GM06990 (cell line): Measurements from ENCODE around the gene PCED1A.

ENCODE experiments used
- DNase-seq: peaks from one replicate; pipeline ENCODE4 v3.0.0-alpha.2; 2011; ENCODE audit not compliant: insufficient read length; ENCODE audit errors: extremely low read depth
- H3K27me3 ChIP-seq: replicated peaks from 2 replicates; pipeline ENCODE4 v1.6.0; 2011; ENCODE audit warnings: low read length; ENCODE audit not compliant: control insufficient read depth, insufficient read depth
- H3K36me3 ChIP-seq: 2 replicates; pipeline ENCODE4 v1.5.1; 2011; ENCODE audit warnings: low read length; ENCODE audit not compliant: control insufficient read depth, insufficient read depth
- H3K4me3 ChIP-seq: replicated peaks from 2 replicates; pipeline ENCODE4 v1.5.1; 2011; ENCODE audit warnings: low read depth, mild to moderate bottlenecking, control low read depth, low read length
- TF ChIP-seq, protein P1 (sequence below): IDR thresholded peaks from 2 replicates; pipeline ENCODE4 v1.5.1; 2011; ENCODE audit warnings: low read length, control low read depth, mild to moderate bottlenecking, inconsistent platforms; ENCODE audit not compliant: insufficient read depth, poor library complexity, severe bottlenecking

PCED1A gene, protein sequence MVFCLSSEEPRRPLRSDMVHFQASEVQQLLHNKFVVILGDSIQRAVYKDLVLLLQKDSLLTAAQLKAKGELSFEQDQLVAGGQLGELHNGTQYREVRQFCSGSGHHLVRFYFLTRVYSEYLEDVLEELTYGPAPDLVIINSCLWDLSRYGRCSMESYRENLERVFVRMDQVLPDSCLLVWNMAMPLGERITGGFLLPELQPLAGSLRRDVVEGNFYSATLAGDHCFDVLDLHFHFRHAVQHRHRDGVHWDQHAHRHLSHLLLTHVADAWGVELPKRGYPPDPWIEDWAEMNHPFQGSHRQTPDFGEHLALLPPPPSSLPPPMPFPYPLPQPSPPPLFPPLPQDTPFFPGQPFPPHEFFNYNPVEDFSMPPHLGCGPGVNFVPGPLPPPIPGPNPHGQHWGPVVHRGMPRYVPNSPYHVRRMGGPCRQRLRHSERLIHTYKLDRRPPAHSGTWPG

DNA sequence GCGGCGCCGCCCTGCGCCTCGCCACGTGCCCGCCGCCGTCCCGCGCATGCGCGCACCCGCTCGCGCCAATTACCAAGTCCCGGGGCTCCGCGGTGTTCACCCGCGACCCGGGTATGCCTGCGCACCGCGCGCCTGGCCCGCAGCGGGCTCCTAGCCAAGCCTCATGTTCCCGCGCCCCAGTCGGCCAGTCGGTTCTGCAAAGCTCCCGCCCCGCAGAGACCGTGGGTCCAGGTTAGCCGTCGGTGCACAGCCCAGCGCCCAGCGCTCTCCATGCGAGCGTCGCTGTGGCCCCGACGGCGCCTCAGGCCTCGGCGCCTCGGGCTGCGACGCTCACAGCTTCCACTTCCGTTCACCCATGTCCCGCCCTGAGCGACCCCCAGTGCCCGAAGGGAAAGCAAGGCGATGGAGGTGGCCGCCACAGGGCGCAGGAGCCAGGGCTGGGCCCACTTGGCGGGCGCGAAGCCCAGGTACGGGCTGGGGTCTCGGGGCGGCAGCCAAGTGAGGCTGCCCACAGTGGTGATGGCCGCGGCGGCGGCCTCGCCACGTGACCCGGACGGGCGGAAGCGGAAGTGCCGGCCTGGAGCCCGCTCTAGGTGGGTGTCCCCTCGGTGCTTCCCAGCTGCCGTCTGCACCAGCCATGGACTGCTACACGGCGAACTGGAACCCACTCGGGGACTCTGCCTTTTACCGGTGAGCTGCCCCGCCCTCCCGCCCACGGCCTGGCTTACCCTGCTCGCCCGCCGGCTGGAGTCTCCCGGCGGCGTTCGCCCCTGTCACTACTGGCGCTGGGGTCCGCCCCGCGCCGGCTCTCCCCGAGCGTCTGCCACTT lies at the start of gene PCED1A, which contains the start of gene VPS16:
PCED1A (minus strand) TSS at position 518 of the 829 bp plus-strand sequence. CDS start 743 bp downstream, outside the sequence.
VPS16 (plus strand) TSS at position 608 of the 829 bp plus-strand sequence; CDS start at position 638, 30 bp downstream.
- TF ChIP-seq, protein P1, sequence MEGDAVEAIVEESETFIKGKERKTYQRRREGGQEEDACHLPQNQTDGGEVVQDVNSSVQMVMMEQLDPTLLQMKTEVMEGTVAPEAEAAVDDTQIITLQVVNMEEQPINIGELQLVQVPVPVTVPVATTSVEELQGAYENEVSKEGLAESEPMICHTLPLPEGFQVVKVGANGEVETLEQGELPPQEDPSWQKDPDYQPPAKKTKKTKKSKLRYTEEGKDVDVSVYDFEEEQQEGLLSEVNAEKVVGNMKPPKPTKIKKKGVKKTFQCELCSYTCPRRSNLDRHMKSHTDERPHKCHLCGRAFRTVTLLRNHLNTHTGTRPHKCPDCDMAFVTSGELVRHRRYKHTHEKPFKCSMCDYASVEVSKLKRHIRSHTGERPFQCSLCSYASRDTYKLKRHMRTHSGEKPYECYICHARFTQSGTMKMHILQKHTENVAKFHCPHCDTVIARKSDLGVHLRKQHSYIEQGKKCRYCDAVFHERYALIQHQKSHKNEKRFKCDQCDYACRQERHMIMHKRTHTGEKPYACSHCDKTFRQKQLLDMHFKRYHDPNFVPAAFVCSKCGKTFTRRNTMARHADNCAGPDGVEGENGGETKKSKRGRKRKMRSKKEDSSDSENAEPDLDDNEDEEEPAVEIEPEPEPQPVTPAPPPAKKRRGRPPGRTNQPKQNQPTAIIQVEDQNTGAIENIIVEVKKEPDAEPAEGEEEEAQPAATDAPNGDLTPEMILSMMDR: no peak
- peak; percentile 94 for DNase-seq
- peak within 1 kb of the TSS; percentile 89 for H3K4me3 ChIP-seq
- H3K27me3 ChIP-seq: no peaks in the 10 kb centered on the region
- H3K36me3 ChIP-seq: no peaks in the 10 kb centered on the region

DNA sequence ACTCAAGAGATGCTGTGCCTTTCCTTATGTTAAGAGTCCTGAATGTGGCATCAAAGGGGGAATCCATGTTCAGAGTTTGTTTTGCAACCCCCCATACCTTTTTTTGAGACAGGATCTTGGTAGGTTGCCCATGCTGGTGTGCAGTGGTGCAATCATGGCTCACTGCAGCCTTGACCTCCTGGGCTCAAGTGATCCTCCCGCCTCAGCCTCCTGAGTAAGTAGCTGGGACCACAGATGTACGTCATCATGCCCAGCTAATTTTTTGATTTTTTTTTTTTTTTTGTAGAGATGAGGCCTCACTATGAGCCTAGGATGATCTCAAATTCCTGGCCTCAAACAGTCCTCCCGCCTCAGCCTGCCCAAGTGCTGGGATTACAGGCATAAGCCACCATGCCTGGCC lies 49.3 kb upstream of the PCED1A start:
- TF ChIP-seq, protein P1: no peak
- no peaks in the 10 kb centered on the region for H3K27me3 ChIP-seq
- no peaks in the 10 kb centered on the region for H3K36me3 ChIP-seq
- no peak overlapping the region for H3K4me3 ChIP-seq
- DNase-seq: no peak

DNA sequence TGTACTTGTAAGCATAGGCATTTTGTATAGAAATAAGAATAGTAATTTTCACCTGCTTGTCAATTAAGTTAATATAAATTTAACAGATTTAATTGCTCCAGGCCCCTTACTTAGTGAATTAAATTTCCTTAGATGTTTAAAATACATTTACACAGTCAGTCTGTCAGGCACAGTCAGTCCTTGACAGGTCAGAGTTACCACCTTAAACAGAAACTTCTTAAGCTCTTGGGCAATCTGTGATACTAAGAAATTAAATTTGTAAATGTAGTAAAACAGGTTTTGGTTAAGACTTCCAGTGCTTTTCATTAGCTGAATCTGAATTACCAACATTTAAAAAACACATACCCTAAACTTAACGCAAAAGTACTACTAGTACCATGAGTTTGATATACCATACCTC lies 48.8 kb upstream of the PCED1A start:
- Histone ChIP-seq H3K4me3 (no peak overlapping the region), H3K36me3 (no peaks in the 10 kb centered on the region), H3K27me3 (no peaks in the 10 kb centered on the region)
- DNase-seq: no peak
- TF ChIP-seq, protein P1: no peak

DNA sequence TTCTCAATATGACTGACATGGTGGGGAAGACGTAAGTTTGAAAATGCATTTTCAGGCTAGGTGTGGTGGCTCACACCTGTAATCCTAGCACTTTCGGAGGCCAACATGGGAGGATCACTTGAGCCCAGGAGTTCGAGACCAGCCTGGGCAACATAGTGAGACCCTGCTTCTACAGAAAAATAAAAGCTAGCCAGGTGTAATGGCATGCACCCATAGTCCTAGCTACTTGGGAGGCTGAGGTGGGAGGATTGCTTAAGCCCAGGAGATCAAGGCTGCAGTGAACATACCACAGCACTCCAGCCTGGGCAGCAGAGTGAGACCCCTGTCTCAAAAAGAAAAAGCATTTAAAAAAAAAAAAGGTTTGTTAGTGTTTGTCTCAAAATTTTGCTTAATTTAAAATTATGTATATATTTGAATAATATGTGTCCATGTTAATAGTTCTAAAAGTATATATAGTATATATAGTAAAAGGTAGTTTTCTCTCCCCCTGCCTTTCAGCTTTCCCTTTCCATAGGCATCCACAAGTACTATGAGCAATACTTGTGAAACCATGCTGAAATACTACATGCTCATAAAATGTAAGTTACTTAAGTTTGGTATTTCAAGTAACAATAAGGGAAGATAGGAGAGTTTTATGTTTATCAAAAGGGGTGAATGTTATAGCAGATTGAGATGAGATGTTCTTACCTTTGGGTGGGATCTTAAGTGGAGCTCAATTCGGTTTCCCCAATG lies 47.9 kb upstream of the PCED1A start:
- TF ChIP-seq, protein P1: no peak
- Histone ChIP-seq H3K4me3 (no peak overlapping the region), H3K36me3 (no peaks in the 10 kb centered on the region), H3K27me3 (no peaks in the 10 kb centered on the region)
- no peak for DNase-seq

DNA sequence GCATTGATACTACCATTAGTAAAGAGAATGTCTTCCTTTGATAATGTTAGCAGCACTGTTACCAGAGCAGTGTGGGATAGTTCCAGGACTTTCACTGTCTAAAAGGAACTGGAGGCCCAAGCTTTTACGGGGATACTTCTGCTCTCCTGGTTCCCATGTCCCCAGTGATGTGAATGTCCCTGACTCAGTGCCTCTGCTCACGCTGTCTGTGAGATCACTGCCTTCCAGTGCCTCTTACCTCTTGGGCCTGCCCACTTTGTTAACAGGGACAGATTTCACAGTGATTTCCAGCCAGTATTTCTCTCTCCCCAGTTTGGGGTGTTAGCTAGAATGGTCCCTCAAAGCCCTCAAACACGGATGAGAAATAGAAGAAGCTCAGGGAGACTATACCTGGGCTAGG lies 47.3 kb upstream of the PCED1A start:
- Histone ChIP-seq H3K36me3 (no peaks in the 10 kb centered on the region), H3K4me3 (no peak overlapping the region), H3K27me3 (no peaks in the 10 kb centered on the region)
- TF ChIP-seq, protein P1: no peak
- DNase-seq: no peak
